GM21786 (cell line): ENCODE measurements around the gene MGMT.

Experiments
- ATAC-seq: cut with Tn5 transposase; IDR thresholded peaks from one replicate; pipeline ENCODE4 v1.9.1; 2021; ENCODE audit not compliant: unreplicated experiment

Gene MGMT

GRCh38 chr10:129755158-129755591 is 288.1 kb downstream of the MGMT start:
- no peak for ATAC-seq

GRCh38 chr10:129755621-129756020 is 288.6 kb downstream of the MGMT start:
- ATAC-seq, result no peak

DNA sequence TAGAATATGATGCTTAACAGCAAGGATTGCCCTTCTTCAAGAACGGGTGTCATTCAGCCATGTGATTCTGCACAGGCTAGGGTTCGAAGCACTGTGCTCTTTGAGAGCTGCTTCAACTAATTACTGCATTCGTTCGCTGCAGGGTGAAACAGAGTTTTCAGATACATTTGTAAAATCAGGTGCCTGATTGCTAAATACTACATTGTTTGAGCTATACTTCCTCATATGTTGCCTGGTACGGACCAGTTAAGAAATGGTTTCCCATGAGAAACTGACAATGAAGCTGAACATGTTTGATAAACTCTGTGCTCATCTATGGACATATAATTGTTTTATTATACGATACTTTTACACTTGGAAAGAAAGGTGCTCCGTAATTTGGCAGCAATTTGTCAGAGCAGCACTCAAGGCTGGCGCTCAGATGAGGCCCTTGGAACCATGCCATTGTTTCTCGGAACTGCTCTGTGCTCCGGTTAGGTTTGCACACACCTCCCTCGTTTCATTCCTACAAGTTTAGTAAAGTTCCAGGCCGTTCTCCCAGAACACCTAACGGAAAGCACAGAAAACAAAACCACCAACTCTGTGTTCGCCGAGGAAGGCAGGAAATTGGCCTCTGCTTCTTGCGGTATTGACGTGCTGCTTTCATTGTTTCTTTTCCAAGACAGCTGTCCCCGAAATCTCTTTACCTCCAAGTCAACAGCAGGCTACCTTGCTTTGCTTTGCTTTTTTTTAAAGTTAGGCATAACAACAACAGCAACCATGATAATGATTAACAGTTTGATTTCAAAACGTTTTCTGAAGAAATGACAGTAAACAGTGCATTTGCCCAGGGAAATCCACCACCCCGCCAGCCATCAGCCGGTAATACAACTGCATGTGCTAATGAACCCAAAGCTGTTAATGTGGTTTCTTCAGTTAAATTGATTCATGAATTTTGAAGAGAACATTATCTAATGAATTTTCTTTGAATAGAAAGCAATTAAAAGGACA is 290.2 kb downstream of the MGMT start:
- no peak for ATAC-seq

DNA sequence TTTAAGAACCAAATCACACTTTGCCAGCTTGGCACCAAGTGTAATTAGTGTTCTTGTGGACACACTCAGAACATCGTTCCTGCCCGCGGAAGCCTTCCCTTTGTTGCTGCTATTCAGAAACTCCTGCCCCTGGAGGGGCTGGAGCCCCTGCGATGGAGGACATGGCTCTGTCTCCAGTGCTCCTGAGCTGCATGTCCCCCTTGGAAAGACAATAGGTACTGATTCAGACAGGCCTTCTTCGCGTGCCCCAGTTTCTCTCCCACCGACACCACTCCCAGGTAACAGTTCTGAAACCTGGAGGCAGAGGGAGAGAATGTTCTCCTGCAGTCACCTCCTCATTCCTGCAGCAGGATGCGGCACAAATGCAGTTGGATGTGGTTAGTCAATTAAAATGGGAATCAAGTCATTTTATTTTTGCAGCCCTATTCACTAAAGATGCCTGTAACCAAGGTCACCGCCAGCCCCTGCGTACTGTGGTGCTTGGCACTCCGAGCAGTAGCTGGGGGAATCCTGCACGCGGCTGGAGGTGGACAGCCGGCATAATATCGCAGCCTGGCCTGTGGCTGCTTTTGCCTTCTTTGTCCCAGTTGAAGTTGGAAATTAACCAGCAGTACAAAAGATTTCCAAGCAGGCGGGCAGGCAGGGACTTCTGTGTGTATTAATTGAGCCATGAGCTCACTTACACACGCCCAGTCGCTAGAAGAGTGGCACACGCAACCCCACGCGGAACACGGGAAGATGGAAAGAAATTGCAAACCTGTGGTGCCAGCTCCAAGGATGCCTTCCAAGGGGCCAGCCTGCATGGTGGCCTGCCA is 291.4 kb downstream of the MGMT start:
- no peak for ATAC-seq

GRCh38 chr10:129759214-129760002 is 292.4 kb downstream of the MGMT start:
- no peak for ATAC-seq

DNA sequence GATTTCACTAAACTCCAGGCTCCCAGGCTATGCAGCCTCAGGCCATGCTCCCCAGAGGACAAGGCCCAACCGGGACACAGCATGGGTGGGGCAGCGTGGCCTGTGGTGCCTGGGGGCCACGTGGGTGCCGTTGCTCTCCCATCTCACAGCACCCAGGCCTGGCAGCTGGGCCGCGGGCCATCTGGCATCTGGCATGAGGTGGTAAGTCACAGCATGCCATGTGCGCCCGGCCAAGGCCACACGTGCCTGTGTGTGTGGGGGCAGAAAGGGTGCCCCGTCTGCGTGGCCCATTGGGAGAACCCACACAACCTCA is 292.9 kb downstream of the MGMT start:
- ATAC-seq, result no peak

DNA sequence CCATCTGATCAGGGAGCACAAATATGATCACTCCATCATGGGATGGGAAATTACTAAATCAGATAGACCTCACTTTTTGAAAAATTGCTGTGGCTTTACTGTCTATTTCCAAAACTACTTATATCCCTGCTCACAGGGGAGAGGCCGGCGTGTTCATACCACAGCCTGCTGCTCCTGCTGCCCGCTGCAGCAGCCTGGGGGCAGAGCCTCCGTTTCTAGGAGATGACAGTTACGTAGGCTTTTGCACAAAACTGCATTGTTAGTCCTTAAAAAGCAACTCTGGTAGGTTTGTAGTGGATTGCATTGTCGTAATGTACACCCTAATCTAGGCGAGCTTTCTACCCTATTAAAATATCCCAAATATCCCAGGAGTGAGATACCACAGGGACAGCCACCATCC is 293.4 kb downstream of the MGMT start:
- ATAC-seq, result no peak

DNA sequence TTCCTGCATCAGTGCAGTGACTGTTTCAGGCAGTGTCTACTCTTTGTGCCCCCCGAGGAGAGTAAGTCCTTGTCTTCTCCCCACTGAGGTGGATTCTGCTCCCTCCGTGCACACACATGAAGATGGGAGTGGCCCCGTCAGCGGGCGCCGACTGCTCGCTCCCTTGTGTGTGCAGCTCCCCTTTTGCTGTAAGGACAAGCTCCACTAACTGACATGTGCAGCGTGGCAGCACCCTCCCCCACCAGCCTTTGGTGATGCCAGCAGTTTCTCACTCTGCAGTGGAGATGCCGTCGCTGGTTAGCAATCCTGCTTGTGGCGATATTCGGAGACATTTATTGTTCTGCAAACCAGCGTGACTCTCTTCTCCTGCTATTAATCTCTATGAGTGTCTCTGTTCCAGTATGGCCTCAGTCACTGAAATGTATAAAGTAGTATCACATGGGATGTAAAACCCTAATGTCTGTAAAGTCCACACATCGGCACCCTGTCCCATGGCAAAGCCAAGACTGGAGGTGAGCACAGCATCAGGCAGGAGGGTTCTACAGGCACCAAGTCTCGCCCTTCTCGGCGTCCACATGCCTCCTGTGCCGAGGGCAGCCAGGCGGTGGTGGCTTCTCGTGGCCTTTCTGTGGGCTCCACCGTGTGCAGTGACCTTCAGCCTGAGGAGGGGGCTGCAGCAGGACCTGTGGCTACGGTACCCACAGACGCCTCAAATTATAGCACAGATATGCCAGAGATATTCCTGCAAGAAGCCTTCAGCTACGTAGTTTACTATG is 294.3 kb downstream of the MGMT start:
- ATAC-seq, result no peak

- ATAC-seq, result no peak
Measured at GRCh38 chr10:129761981-129762956, 295.2 kb downstream of the MGMT start.

- ATAC-seq, result no peak
Measured at GRCh38 chr10:129764011-129764900, 297.2 kb downstream of the MGMT start.

DNA sequence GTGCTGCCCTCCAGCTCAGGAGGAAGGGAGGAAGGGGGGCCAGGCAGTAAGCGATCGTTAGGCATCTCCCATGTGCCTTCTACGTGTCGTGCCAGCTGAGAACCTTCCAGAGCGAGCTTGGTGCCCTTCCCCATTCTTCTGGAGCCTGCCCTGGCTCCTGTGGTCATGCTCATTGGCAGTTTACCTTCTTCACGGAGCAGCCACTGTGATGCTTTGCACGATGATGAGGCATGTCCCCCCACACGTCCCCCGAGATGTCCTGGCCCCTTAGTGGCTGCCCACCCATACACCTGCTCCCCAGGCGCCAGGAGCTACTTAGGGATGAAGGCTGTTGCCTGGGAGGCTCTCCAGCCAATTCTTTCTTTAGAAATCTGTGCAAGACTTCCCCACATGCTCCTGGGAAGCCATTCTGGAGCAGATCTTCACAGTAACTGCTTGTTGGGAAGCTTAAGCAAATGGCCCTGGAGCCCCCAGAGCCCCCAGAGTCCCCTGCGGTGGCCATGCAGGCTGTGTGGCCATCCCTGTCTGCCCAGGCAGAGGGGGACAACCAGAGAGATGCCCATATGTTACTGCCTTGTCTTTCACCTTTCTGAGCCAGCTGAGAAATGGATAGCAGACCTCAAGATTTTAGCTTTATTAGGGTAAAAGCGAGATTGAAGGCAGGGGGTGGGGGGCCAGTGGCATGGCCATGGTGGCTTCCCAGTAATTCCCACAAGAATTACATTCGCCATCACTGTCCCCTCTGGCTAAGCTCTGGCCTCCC is 298.0 kb downstream of the MGMT start:
- no peak for ATAC-seq

- no peak for ATAC-seq
Measured at GRCh38 chr10:129765664-129766550, 298.9 kb downstream of the MGMT start.

- no peak for ATAC-seq
Measured at GRCh38 chr10:129766611-129767550, 299.8 kb downstream of the MGMT start.

DNA sequence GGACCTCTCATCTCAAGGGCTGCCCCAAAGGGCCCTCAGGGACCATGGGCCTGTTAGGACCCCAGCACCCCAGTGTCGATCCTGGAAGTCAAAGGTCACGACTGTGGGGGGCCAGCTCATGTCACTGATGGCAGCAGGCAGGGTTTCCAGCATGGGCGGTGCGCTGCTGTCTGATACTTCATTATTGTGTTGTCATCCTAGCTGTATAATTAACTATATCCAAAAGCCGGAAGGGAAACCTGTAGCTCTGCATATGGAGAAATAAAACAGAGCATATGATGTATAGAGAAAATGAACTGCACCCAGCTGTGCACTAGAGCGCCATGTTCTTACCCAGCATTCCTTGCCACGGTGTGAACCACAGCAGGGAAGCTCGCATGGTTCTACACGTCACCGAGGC is 300.7 kb downstream of the MGMT start:
- no peak for ATAC-seq
